K562 (cell line): ENCODE data around the gene ERP29. TPM values are rescaled to one million over a fixed set of nuclear protein-coding genes. Genes with fewer than 3 reads are reported as not detected.

Experiments
- BHLHE40 ChIP-seq: IDR thresholded peaks from 2 replicates; pipeline ENCODE4 v1.6.1; 2011; ENCODE audit warnings: low read length, improper control_type of control experiment
- CCNT2 ChIP-seq: IDR thresholded peaks from 2 replicates; pipeline ENCODE4 v1.6.1; 2011; ENCODE audit warnings: borderline replicate concordance, low read depth, mild to moderate bottlenecking, moderate library complexity, mixed read lengths, low read length; ENCODE audit not compliant: insufficient read length; ENCODE audit errors: extremely low read depth
- FOXA1 ChIP-seq: fragments of 450-650 bp; IDR thresholded peaks from 2 replicates; pipeline ENCODE4 v1.6.1; 2016; ENCODE audit warnings: mild to moderate bottlenecking, borderline replicate concordance
- HEY1 ChIP-seq: fragments of 250-450 bp; sonication (Bioruptor Pico); IDR thresholded peaks from 2 replicates; pipeline ENCODE4 v1.5.0; 2020; ENCODE audit warnings: mild to moderate bottlenecking, moderate library complexity, borderline replicate concordance
- KAT7 ChIP-seq: sonication (generic); formaldehyde crosslinking; IDR thresholded peaks from 2 replicates; pipeline ENCODE4 v1.8.0; 2022; ENCODE audit warnings: missing genetic modification reagents, mild to moderate bottlenecking, borderline replicate concordance
- MIER1 ChIP-seq: fragments of 450-650 bp; IDR thresholded peaks from 2 replicates; pipeline ENCODE4 v1.6.1; 2016; ENCODE audit warnings: antibody characterized with exemption, mild to moderate bottlenecking, low read depth
- RBM17 ChIP-seq: fragments of 200-400 bp; formaldehyde crosslinking; IDR thresholded peaks from 2 replicates; pipeline ENCODE4 v1.6.1; 2017; ENCODE audit warnings: low read depth, mild to moderate bottlenecking, low read length, borderline replicate concordance
- RBM22 ChIP-seq: fragments of 200-400 bp; formaldehyde crosslinking; IDR thresholded peaks from 2 replicates; pipeline ENCODE4 v1.6.1; 2018; ENCODE audit warnings: low read length, low read depth; ENCODE audit not compliant: poor library complexity, severe bottlenecking
- SIX5 ChIP-seq, 2 experiments: IDR thresholded peaks; 2 replicates each; pipeline ENCODE4 v1.6.1; 2011; ENCODE audit warnings: low read length in 2 of 2, borderline replicate concordance in 1 of 2, low read depth in 1 of 2, mild to moderate bottlenecking in 1 of 2, moderate library complexity in 1 of 2; ENCODE audit not compliant: insufficient read depth in 1 of 2
- WHSC1 ChIP-seq: IDR thresholded peaks from one replicate; pipeline ENCODE4 v1.6.1; 2012; ENCODE audit warnings: low read length, control low read depth, inconsistent platforms
- XRCC5 ChIP-seq: fragments of 200-400 bp; formaldehyde crosslinking; IDR thresholded peaks from 2 replicates; pipeline ENCODE4 v1.6.1; 2017; ENCODE audit warnings: low read depth, mild to moderate bottlenecking, low read length
- ZBTB1 ChIP-seq: sonication (generic); formaldehyde crosslinking; IDR thresholded peaks from 2 replicates; pipeline ENCODE4 v1.8.1; 2023; ENCODE audit warnings: missing genetic modification reagents, low read depth, mild to moderate bottlenecking, borderline replicate concordance
- ZFP36 ChIP-seq: fragments of 150-350 bp; IDR thresholded peaks from 2 replicates; pipeline ENCODE4 v1.6.1; 2018; ENCODE audit warnings: low read length, low read depth; ENCODE audit not compliant: partially characterized antibody
- ZNF354B ChIP-seq: fragments of 250-450 bp; sonication (Bioruptor Pico); IDR thresholded peaks from 2 replicates; pipeline ENCODE4 v1.4.0; 2020
- ZNF57 ChIP-seq: fragments of 450-650 bp; formaldehyde crosslinking; IDR thresholded peaks from 2 replicates; pipeline ENCODE4 v1.4.0; 2020; ENCODE audit warnings: mild to moderate bottlenecking, moderate library complexity
- ZNF707 ChIP-seq: fragments of 250-450 bp; sonication (Bioruptor Pico); conservative IDR thresholded peaks from 2 replicates; pipeline ENCODE4 v1.8.0; 2022; ENCODE audit warnings: inconsistent platforms, mild to moderate bottlenecking, moderate library complexity
- ZNF766 ChIP-seq: fragments of 200-800 bp; sonication (Bioruptor generic); conservative IDR thresholded peaks from 2 replicates; pipeline ENCODE4 v1.6.1; 2016; ENCODE audit warnings: missing genetic modification characterization, missing compliant biosample characterization
- polyA plus RNA-seq, 8 experiments: library from polyadenylated mRNA; depleted of rRNA in 4 of 8; stranded (reverse) in 5 of 8; unstranded in 3 of 8; fragments of >200 nt; fragmentation: Nextera tagmentation in 2 of 8; fragmentation: Illumina TruSeq in 1 of 8; extraction: Ambion mirVana in 2 of 8; extraction: Trizol in 1 of 8; gene quantifications; 2 replicates each; pipeline versions ENCODE4 v1.2.1 to v1.2.3, GENCODE V29; 2011 to 2014; ENCODE audit warnings: inconsistent platforms in 1 of 8, missing spikeins in 1 of 8
- total RNA-seq, 7 experiments: library from RNA; depleted of rRNA in 6 of 7; stranded (reverse); fragments of >200 nt in 6 of 7; fragmentation: Illumina TruSeq in 2 of 7; extraction: Trizol in 2 of 7; gene quantifications; 2 replicates each; pipeline versions ENCODE4 v1.2.1 to v1.2.3, GENCODE V29; 2011 to 2021; ENCODE audit warnings: low replicate concordance in 1 of 7
- TF ChIP-seq, protein P1 (sequence below): sonication (generic); formaldehyde crosslinking; IDR thresholded peaks from 2 replicates; pipeline ENCODE4 v1.8.0; 2022; ENCODE audit warnings: mild to moderate bottlenecking, missing genetic modification reagents
- TF ChIP-seq, protein P2 (sequence below): fragments of 450-650 bp; IDR thresholded peaks from 2 replicates; pipeline ENCODE4 v1.6.1; 2017; ENCODE audit warnings: antibody characterized with exemption
- TF ChIP-seq, protein P3 (sequence below): sonication (generic); formaldehyde crosslinking; IDR thresholded peaks from 2 replicates; pipeline ENCODE4 v1.8.1; 2023; ENCODE audit warnings: mild to moderate bottlenecking, missing genetic modification reagents
- TF ChIP-seq, protein P4 (sequence below): sonication (generic); formaldehyde crosslinking; IDR thresholded peaks from 2 replicates; pipeline ENCODE4 v1.8.0; 2022; ENCODE audit warnings: mild to moderate bottlenecking, low read depth, missing genetic modification reagents

ERP29 gene
- total and polyA plus RNA-seq, 9 of the 15 experiments (the other 6 are each of a cell fraction or from before 2014, with no cell fraction given) = 42.4 to 146 (median 111) TPM

DNA sequence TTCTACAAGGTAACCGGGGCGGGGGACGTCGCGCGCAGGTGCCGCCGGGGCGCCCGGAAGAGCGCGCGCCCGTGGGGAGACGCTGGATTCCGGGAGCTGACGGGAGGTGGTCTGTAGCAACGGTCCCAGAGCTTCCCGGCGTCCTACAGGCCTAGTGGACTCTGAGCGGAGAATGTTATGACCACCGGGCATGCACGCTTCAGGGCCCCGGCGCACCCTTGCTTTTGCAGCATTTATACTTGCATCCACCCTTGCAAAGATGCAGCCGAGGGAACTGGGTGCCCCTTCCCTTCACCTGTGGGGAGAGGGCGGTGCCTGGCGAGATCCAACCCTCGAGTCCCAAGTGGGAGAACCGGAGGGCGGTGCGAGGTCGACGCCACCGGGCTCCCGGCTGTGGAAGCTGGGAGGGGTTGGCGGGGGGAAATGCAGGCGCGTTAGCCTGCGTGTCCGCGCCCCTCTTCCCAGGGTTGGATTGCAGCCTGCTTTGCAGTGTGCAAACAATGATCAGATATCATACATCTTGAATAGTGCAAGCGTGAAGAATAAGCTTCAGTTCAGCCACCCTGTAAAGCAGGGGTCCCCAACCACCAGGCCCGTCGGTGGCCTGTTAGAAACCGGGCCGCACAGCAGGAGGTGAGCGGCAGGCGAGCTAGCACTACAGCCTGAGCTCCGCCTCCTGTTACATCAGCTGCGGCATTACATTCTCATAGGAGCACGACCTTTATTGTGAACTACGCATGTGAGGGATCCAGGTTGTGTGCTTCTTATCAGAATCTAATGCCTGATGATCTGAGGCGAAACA, 576 bp downstream of the ERP29 start (continued):
- TF ChIP-seq CCNT2 = peak; percentile 12
- no peak for TF ChIP-seq WHSC1
- no peak for TF ChIP-seq ZNF354B (CRISPR knock-in tag)
- TF ChIP-seq ZBTB1 = peak; percentile 10; the same call in 1 of the 2 replicates
- TF ChIP-seq RBM17 = no peak
- TF ChIP-seq, protein P1, sequence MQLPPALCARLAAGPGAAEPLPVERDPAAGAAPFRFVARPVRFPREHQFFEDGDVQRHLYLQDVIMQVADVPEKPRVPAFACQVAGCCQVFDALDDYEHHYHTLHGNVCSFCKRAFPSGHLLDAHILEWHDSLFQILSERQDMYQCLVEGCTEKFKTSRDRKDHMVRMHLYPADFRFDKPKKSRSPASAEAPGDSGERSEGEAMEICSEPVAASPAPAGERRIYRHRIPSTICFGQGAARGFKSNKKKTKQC (CRISPR knock-in tag) = no peak; the same call in 1 of the 2 replicates
- TF ChIP-seq, protein P2, sequence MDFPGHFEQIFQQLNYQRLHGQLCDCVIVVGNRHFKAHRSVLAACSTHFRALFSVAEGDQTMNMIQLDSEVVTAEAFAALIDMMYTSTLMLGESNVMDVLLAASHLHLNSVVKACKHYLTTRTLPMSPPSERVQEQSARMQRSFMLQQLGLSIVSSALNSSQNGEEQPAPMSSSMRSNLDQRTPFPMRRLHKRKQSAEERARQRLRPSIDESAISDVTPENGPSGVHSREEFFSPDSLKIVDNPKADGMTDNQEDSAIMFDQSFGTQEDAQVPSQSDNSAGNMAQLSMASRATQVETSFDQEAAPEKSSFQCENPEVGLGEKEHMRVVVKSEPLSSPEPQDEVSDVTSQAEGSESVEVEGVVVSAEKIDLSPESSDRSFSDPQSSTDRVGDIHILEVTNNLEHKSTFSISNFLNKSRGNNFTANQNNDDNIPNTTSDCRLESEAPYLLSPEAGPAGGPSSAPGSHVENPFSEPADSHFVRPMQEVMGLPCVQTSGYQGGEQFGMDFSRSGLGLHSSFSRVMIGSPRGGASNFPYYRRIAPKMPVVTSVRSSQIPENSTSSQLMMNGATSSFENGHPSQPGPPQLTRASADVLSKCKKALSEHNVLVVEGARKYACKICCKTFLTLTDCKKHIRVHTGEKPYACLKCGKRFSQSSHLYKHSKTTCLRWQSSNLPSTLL = no peak
- no peak for TF ChIP-seq HEY1 (CRISPR knock-in tag)
- TF ChIP-seq, protein P3, sequence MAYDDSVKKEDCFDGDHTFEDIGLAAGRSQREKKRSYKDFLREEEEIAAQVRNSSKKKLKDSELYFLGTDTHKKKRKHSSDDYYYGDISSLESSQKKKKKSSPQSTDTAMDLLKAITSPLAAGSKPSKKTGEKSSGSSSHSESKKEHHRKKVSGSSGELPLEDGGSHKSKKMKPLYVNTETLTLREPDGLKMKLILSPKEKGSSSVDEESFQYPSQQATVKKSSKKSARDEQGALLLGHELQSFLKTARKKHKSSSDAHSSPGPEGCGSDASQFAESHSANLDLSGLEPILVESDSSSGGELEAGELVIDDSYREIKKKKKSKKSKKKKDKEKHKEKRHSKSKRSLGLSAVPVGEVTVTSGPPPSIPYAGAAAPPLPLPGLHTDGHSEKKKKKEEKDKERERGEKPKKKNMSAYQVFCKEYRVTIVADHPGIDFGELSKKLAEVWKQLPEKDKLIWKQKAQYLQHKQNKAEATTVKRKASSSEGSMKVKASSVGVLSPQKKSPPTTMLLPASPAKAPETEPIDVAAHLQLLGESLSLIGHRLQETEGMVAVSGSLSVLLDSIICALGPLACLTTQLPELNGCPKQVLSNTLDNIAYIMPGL (CRISPR knock-in tag) = peak; percentile 80
- no peak for TF ChIP-seq FOXA1
- TF ChIP-seq, protein P4, sequence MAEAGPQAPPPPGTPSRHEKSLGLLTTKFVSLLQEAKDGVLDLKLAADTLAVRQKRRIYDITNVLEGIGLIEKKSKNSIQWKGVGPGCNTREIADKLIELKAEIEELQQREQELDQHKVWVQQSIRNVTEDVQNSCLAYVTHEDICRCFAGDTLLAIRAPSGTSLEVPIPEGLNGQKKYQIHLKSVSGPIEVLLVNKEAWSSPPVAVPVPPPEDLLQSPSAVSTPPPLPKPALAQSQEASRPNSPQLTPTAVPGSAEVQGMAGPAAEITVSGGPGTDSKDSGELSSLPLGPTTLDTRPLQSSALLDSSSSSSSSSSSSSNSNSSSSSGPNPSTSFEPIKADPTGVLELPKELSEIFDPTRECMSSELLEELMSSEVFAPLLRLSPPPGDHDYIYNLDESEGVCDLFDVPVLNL (CRISPR knock-in tag) = 0 out of 2 replicates have a peak, but pooled peaks have one; percentile 24
- peak; percentile 68; the same call in 1 of the 2 replicates for TF ChIP-seq ZNF57 (CRISPR knock-in tag)
- TF ChIP-seq ZNF707 (CRISPR knock-in tag) = no peak; the same call in 1 of the 2 replicates
- peak; percentile 72 for TF ChIP-seq BHLHE40
- TF ChIP-seq KAT7 (CRISPR knock-in tag) = no peak; the same call in 1 of the 2 replicates
- peak; percentile 69 for TF ChIP-seq RBM22
- no peak for TF ChIP-seq SIX5 (IDR thresholded peaks at IDR 0.05; ENCODE audit: borderline replicate concordance in 1 of 2, insufficient read depth in 1 of 2, low read depth in 1 of 2, low read length in 2 of 2)
- no peak for TF ChIP-seq ZNF766
- no peak for TF ChIP-seq XRCC5
- no peak for TF ChIP-seq MIER1
- no peak for TF ChIP-seq ZFP36
